ENCODE measurements around the gene PARN.
"Not testable (repeated sequence)": the region's sequence is repeated elsewhere in the genome, so short reads cannot be mapped to it uniquely, and the experiment has no call there.

GRCh38 chr16:14630620-14631330 lies 715 bp upstream of the PARN start:
- TF ChIP-seq CTCF (conservative IDR thresholded peaks at IDR 0.05); ZFX (IDR thresholded peaks at IDR 0.05): not testable (repeated sequence)

All from C4-2B (cell line).